GM23338 (cell line): ENCODE results near the gene TMEM53. TPM values are rescaled to one million over a fixed set of nuclear protein-coding genes. Genes with fewer than 3 reads are reported as not detected.
"Not testable (repeated sequence)": the region's sequence is repeated elsewhere in the genome, so short reads cannot be mapped to it uniquely, and the experiment has no call there.

ENCODE experiments used
- ATAC-seq: fragments of 200-7000 bp; cut with Tn5 transposase; 3 replicates; pipeline ENCODE4 v1.9.1; 2020
- DNase-seq: peaks from one replicate; pipeline ENCODE4 v3.0.0-alpha.2; 2015; ENCODE audit warnings: low spot score
- H2AFZ ChIP-seq: fragments of 200-600 bp; sonication (generic); 2 replicates; pipeline ENCODE4 v1.8.0; 2016; ENCODE audit warnings: antibody characterized with exemption, mild to moderate bottlenecking, moderate library complexity
- H3F3A ChIP-seq: fragments of 200-600 bp; sonication (generic); replicated peaks from 2 replicates; pipeline ENCODE4 v1.8.0; 2017; ENCODE audit warnings: antibody characterized with exemption, mixed run types, low read depth
- H3K27ac ChIP-seq: fragments of 200-600 bp; sonication (generic); 2 replicates; pipeline ENCODE4 v1.6.1; 2016; ENCODE audit warnings: low read depth
- H3K27me3 ChIP-seq: fragments of 200-600 bp; sonication (generic); 2 replicates; pipeline ENCODE4 v1.8.0; 2016; ENCODE audit warnings: mild to moderate bottlenecking, mixed run types, moderate library complexity; ENCODE audit not compliant: insufficient read depth
- H3K36me3 ChIP-seq: fragments of 200-600 bp; sonication (generic); 2 replicates; pipeline ENCODE4 v1.8.0; 2016; ENCODE audit warnings: mild to moderate bottlenecking; ENCODE audit not compliant: insufficient read depth
- H3K4me1 ChIP-seq: fragments of 200-600 bp; sonication (generic); 2 replicates; pipeline ENCODE4 v1.8.0; 2016; ENCODE audit warnings: mild to moderate bottlenecking, moderate library complexity; ENCODE audit not compliant: insufficient read depth
- H3K4me2 ChIP-seq: fragments of 200-600 bp; sonication (generic); 2 replicates; pipeline ENCODE4 v1.7.1; 2017; ENCODE audit warnings: mixed run types
- H3K4me3 ChIP-seq: fragments of 200-600 bp; sonication (generic); 2 replicates; pipeline ENCODE4 v1.6.1; 2016; ENCODE audit warnings: mixed run types
- H3K79me2 ChIP-seq: fragments of 200-600 bp; sonication (generic); replicated peaks from 2 replicates; pipeline ENCODE4 v1.8.0; 2017; ENCODE audit warnings: mild to moderate bottlenecking; ENCODE audit not compliant: insufficient read depth
- H3K9me2 ChIP-seq: fragments of 200-600 bp; sonication (generic); 2 replicates; pipeline ENCODE4 v1.8.0; 2017; ENCODE audit not compliant: insufficient read depth
- H4K20me1 ChIP-seq: fragments of 200-600 bp; sonication (generic); replicated peaks from 2 replicates; pipeline ENCODE4 v1.8.0; 2017; ENCODE audit warnings: mild to moderate bottlenecking; ENCODE audit not compliant: insufficient read depth
- H3K27ac Mint-ChIP-seq: 2 replicates; pipeline ENCODE4 v1.8.0; 2020; ENCODE audit warnings: inconsistent platforms, mild to moderate bottlenecking, moderate library complexity, mixed read lengths
- H3K27me3 Mint-ChIP-seq: 3 replicates; pipeline ENCODE4 v1.8.0; 2022; ENCODE audit warnings: low read depth, mild to moderate bottlenecking, moderate library complexity, mixed read lengths, inconsistent platforms; ENCODE audit not compliant: insufficient read depth, poor library complexity
- H3K36me3 Mint-ChIP-seq: 3 replicates; pipeline ENCODE4 v1.8.0; 2021; ENCODE audit warnings: low read depth, mild to moderate bottlenecking, inconsistent platforms, moderate library complexity, mixed read lengths
- H3K4me1 Mint-ChIP-seq: 3 replicates; pipeline ENCODE4 v1.8.0; 2020; ENCODE audit warnings: mild to moderate bottlenecking, inconsistent platforms, mixed read lengths
- H3K4me3 Mint-ChIP-seq: 3 replicates; pipeline ENCODE4 v1.8.0; 2021; ENCODE audit warnings: moderate library complexity, mild to moderate bottlenecking, inconsistent platforms, mixed read lengths
- H3K9me3 Mint-ChIP-seq: 3 replicates; pipeline ENCODE4 v1.8.0; 2020; ENCODE audit warnings: moderate library complexity, mild to moderate bottlenecking, inconsistent platforms, mixed read lengths
- CREB1 ChIP-seq: fragments of 250-450 bp; sonication (Bioruptor Pico); IDR thresholded peaks from 2 replicates; pipeline ENCODE4 v1.5.0; 2020; ENCODE audit warnings: low read depth, mild to moderate bottlenecking, moderate library complexity
- EZH2 ChIP-seq: fragments of 200-600 bp; sonication (generic); IDR thresholded peaks from one replicate; pipeline ENCODE4 v1.8.0; 2017; ENCODE audit warnings: antibody characterized with exemption, mild to moderate bottlenecking, low read depth; ENCODE audit not compliant: unreplicated experiment
- JUNB ChIP-seq: IDR thresholded peaks from one replicate; pipeline ENCODE4 v1.6.1; 2016; ENCODE audit warnings: antibody characterized with exemption; ENCODE audit not compliant: unreplicated experiment
- POLR2AphosphoS5 ChIP-seq: IDR thresholded peaks from 2 replicates; pipeline ENCODE4 v1.6.1; 2016; ENCODE audit warnings: antibody characterized with exemption, low read depth
- ZNF114 ChIP-seq: fragments of 250-450 bp; sonication (Bioruptor Pico); IDR thresholded peaks from 2 replicates; pipeline ENCODE4 v1.5.0; 2020; ENCODE audit warnings: mild to moderate bottlenecking, moderate library complexity
- polyA plus RNA-seq: library from polyadenylated mRNA; unstranded; fragments of >200 nt; fragmentation: Nextera tagmentation; extraction: Ambion mirVana; gene quantifications from 2 replicates; pipeline ENCODE4 v1.2.1, GENCODE V29; 2016
- total RNA-seq: library from RNA; depleted of rRNA; stranded (reverse); fragments of >200 nt; shearing (Covaris generic); gene quantifications from 2 replicates; pipeline ENCODE4 v1.2.3, GENCODE V29; 2014
- TF ChIP-seq, protein P1 (sequence below), 2 experiments: fragments of 200-600 bp in 1 of 2; sonication (generic) in 1 of 2; conservative IDR thresholded peaks; 2 replicates each; pipeline versions ENCODE4 v1.5.1 to v1.6.1; 2016 to 2017; ENCODE audit warnings: antibody characterized with exemption in 2 of 2, low read depth in 2 of 2, mild to moderate bottlenecking in 2 of 2, moderate library complexity in 1 of 2
- TF ChIP-seq, protein P2 (sequence below): IDR thresholded peaks from 2 replicates; pipeline ENCODE4 v1.6.1; 2016; ENCODE audit warnings: antibody characterized with exemption
- TF ChIP-seq, protein P3 (sequence below): IDR thresholded peaks from one replicate; pipeline ENCODE4 v1.6.1; 2018; ENCODE audit warnings: antibody characterized with exemption; ENCODE audit not compliant: unreplicated experiment

Gene TMEM53
- total and polyA plus RNA-seq, 2 experiments from 2014 or later: 15.4 to 20.8 TPM

DNA sequence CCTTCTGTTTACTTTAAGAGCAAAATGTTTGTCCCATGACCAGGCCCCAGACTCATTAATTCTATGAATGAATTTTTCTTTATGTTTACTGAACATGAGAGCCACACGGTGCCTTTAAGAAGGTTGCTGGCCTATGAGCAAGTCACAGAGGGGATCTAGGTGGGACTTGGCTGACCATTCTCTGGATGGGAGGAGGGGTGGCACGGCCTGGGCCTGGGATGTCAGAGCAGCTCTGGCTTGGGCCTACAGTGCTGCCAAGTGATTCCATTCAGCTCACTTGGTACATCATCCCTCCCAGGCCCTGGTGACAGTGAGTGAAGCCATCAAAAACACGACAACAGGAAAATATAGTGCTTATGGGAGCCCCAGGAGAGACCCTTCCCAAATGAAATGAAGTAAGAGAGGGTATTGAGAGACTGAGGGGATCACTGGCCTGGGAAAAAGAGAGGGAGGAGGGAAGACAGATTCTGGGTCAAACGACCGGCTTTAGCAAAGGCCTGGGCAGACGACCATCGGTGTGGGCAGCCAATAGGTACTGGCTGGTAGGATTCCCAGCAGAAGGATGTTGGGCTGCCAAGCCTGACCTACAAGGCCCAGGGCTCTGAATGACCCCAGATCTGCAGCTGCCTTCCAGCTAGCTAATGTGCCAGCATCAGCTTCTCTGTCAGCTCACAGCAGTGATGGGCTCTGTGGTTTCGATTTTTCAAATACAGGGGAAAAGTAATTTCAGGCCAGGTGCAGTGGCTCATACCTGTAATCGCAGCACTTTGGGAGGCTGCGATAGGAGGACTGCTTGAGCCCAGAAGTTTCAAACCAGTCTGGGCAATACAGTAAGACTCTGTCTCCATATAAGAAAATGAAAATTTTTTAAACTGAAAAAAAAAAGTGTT is 3.3 kb downstream of the TMEM53 start:
- Mint-ChIP-seq H3K4me3 (no peak overlapping the region), H3K27me3 (peaks cover 8% of the 10 kb centered on the region), H3K27ac (no peak overlapping the region)

DNA sequence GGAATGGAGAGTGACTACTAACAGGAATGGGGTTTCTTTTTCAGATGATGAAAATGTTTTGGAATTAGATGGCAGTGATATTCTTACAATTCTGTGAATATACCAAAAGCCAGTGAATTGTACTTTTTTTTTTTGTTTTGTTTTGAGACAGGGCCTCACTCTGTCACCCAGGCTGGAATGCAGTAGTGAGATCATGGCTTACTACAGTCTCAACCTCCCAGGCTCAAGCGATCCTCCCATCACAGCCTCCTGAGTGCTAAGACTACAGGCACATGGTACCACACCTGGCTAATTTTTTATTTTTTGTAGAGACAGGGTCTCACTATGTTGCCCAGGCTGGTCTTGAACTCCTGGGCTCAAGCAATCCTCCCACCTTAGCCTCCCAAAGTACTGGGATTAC is 7.6 kb downstream of the TMEM53 start:
- H3K79me2 ChIP-seq, H2AFZ ChIP-seq, H3K27me3 ChIP-seq, ATAC-seq, H3K4me1 ChIP-seq, H3K27ac ChIP-seq, H3K9me3 Mint-ChIP-seq, H3K27ac Mint-ChIP-seq, H3K36me3 ChIP-seq, H4K20me1 ChIP-seq, H3K27me3 Mint-ChIP-seq, H3F3A ChIP-seq, H3K4me3 Mint-ChIP-seq, H3K4me3 ChIP-seq, H3K36me3 Mint-ChIP-seq, H3K4me1 Mint-ChIP-seq, H3K9me2 ChIP-seq, H3K4me2 ChIP-seq, DNase-seq: not testable (repeated sequence)

More for the DNA sequence above, 3.3 kb downstream of the TMEM53 start:
- DNase-seq (no peak), ATAC-seq (no peak)
- no peaks in the 10 kb centered on the region for H3K9me2 ChIP-seq
- H3K9me3 Mint-ChIP-seq: no peaks in the 10 kb centered on the region
- H3K4me1 ChIP-seq: peaks cover 15% of the 10 kb centered on the region; the same call in 1 of the 2 replicates
- H3F3A ChIP-seq: 0 out of 2 replicates have a peak, but pooled peaks cover 6% of the 10 kb centered on the region
- H3K27me3 ChIP-seq: no peaks in the 10 kb centered on the region
- TF ChIP-seq, protein P1, sequence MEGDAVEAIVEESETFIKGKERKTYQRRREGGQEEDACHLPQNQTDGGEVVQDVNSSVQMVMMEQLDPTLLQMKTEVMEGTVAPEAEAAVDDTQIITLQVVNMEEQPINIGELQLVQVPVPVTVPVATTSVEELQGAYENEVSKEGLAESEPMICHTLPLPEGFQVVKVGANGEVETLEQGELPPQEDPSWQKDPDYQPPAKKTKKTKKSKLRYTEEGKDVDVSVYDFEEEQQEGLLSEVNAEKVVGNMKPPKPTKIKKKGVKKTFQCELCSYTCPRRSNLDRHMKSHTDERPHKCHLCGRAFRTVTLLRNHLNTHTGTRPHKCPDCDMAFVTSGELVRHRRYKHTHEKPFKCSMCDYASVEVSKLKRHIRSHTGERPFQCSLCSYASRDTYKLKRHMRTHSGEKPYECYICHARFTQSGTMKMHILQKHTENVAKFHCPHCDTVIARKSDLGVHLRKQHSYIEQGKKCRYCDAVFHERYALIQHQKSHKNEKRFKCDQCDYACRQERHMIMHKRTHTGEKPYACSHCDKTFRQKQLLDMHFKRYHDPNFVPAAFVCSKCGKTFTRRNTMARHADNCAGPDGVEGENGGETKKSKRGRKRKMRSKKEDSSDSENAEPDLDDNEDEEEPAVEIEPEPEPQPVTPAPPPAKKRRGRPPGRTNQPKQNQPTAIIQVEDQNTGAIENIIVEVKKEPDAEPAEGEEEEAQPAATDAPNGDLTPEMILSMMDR (conservative IDR thresholded peaks at IDR 0.05; ENCODE audit: low read depth in 2 of 2): no peak
- TF ChIP-seq POLR2AphosphoS5: no peak
- TF ChIP-seq JUNB: no peak
- H2AFZ ChIP-seq: no peak overlapping the region
- no peaks in the 10 kb centered on the region for H3K79me2 ChIP-seq
- no peak overlapping the region for H3K4me2 ChIP-seq
- H3K36me3 Mint-ChIP-seq: no peaks in the 10 kb centered on the region
- no peaks in the 10 kb centered on the region for H3K36me3 ChIP-seq
- no peaks in the 10 kb centered on the region for H4K20me1 ChIP-seq
- H3K4me1 Mint-ChIP-seq: peaks cover 17% of the 10 kb centered on the region
- H3K4me3 ChIP-seq: no peak overlapping the region
- no peak overlapping the region for H3K27ac ChIP-seq

DNA sequence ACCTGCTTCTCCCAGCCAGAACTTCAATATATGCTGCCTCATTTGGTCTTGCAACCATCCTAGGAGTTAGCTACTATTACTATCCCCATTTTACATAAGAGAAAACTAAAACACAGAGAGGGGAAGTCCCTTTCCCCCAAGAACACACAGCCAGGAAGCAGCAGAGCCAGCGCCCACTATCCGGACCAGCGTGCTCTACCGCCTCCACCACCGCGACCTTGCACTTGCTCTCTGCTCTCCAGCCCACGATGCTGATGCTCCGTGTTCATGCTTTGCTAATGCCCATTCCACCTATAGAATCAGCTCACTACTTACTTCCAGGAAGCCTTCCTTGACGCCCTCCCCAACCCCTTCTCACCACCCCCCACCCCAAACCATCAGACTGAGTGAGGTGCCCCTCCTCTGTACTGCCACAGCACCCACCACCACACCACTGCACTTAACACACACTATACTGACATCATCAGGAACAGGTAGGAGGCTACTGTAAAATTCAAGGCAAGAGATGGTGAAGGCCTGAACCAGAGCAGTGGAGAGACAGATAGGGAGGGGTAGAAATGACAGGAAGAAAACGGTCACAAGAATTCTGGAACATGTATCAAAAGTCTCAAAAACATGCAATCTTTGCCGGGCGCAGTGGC is 9.4 kb downstream of the TMEM53 start:
- Histone ChIP-seq H3F3A (no peaks in the 10 kb centered on the region), H3K27ac (no peak overlapping the region), H3K4me1 (no peaks in the 10 kb centered on the region), H3K9me2 (no peaks in the 10 kb centered on the region), H2AFZ (no peak overlapping the region), H3K36me3 (no peaks in the 10 kb centered on the region), H3K27me3 (no peaks in the 10 kb centered on the region), H3K4me2 (no peak overlapping the region), H4K20me1 (no peaks in the 10 kb centered on the region), H3K4me3 (no peak overlapping the region), H3K79me2 (no peaks in the 10 kb centered on the region)
- DNase-seq (no peak), ATAC-seq (no peak)
- Mint-ChIP-seq H3K36me3 (no peaks in the 10 kb centered on the region), H3K4me3 (no peak overlapping the region), H3K27me3 (no peaks in the 10 kb centered on the region), H3K27ac (no peak overlapping the region), H3K4me1 (peaks cover 9% of the 10 kb centered on the region), H3K9me3 (no peaks in the 10 kb centered on the region)
- TF ChIP-seq, protein P2, sequence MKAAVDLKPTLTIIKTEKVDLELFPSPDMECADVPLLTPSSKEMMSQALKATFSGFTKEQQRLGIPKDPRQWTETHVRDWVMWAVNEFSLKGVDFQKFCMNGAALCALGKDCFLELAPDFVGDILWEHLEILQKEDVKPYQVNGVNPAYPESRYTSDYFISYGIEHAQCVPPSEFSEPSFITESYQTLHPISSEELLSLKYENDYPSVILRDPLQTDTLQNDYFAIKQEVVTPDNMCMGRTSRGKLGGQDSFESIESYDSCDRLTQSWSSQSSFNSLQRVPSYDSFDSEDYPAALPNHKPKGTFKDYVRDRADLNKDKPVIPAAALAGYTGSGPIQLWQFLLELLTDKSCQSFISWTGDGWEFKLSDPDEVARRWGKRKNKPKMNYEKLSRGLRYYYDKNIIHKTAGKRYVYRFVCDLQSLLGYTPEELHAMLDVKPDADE: no peak
- TF ChIP-seq CREB1: no peak
- no peak for TF ChIP-seq ZNF114
- no peak for TF ChIP-seq POLR2AphosphoS5
- TF ChIP-seq, protein P1 (conservative IDR thresholded peaks at IDR 0.05; ENCODE audit: low read depth in 2 of 2): no peak
- no peak for TF ChIP-seq EZH2
- TF ChIP-seq, protein P3, sequence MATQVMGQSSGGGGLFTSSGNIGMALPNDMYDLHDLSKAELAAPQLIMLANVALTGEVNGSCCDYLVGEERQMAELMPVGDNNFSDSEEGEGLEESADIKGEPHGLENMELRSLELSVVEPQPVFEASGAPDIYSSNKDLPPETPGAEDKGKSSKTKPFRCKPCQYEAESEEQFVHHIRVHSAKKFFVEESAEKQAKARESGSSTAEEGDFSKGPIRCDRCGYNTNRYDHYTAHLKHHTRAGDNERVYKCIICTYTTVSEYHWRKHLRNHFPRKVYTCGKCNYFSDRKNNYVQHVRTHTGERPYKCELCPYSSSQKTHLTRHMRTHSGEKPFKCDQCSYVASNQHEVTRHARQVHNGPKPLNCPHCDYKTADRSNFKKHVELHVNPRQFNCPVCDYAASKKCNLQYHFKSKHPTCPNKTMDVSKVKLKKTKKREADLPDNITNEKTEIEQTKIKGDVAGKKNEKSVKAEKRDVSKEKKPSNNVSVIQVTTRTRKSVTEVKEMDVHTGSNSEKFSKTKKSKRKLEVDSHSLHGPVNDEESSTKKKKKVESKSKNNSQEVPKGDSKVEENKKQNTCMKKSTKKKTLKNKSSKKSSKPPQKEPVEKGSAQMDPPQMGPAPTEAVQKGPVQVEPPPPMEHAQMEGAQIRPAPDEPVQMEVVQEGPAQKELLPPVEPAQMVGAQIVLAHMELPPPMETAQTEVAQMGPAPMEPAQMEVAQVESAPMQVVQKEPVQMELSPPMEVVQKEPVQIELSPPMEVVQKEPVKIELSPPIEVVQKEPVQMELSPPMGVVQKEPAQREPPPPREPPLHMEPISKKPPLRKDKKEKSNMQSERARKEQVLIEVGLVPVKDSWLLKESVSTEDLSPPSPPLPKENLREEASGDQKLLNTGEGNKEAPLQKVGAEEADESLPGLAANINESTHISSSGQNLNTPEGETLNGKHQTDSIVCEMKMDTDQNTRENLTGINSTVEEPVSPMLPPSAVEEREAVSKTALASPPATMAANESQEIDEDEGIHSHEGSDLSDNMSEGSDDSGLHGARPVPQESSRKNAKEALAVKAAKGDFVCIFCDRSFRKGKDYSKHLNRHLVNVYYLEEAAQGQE: no peak
